CD4-positive, alpha-beta T cell treated with Interferon gamma for 1 hour (primary cell): ENCODE measurements around the gene NEK8.
"Not testable (repeated sequence)": the region's sequence is repeated elsewhere in the genome, so short reads cannot be mapped to it uniquely, and the experiment has no call there.

ENCODE experiments used
- DNase-seq: peaks from one replicate; pipeline ENCODE4 v3.0.0-alpha.2; 2020

NEK8 gene

DNA sequence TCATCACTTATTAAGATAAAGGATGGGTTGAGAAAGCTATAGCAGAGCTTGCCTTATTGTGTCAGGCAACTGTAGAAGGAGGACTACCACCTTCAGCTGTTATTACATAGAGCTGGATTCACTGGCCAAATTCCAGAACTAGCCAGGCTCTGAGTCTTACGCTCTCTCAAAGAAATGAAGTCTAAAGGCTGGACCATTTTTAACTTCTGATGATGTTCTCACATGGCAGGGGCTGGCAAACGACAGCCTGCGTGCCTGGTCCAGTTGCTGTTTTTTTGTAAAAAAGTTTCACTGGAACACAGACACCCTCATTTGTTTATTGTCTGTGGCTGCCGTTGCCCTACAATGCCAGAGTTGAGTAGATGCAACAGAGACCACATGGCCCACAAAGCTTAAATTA lies 36.5 kb downstream of the NEK8 start:
- DNase-seq: no peak

DNA sequence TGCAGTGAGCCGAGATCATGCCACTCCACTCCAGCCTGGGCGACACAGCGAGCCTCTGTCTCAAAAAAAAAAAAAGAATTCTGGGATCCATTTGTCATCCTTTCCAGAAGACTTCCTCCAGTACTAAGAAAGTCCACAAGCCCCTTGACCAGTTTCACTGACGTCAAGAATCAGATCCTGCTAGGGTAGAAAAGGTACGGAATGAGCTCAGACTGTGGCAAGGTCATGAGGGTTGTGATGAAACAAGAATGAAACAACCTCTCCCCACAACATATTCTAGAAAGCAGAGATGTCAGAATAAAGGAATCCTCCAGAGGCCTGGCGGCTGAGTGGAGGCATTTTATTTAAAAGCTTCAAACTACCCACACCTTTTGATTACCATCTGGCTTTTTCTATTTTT lies 45.1 kb downstream of the NEK8 start:
- DNase-seq: no peak

DNA sequence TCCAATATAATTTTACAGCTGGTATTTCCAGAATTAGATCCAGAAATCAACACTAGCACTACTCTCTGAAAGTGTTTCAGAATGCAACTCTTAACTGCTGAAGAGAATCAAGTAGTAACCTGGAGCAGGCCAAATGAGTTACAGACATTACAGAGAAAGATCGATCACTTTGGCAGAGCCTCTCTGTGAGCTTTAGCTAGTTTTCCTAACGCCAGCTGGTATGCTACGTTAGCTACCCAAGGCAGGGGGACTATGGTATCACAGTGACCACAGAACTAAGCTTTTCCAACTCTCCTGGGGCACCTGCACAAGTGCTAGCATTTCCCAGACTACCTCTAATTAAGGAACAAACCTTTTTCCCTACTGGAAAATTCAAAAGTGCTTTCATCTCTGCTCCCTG lies 45.6 kb downstream of the NEK8 start:
- no peak for DNase-seq

DNA sequence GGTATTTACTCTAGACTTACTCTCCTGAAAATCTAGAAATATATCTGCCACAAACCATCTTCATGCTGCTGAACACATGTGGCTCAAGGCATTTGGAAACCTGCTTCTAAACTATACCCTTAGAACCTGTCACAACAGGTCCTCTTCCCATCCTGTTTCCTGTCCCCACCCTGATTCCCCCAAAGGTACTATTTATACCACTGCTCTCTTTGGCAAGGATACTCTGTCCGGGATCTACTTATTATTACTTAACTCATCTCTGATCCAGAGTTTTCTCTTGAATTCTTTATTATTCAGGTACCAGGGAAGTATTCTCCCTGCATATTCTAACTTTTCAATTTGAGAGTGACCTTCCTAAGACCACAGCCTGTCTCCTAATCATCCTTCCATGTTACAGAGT lies 48.6 kb downstream of the NEK8 start:
- DNase-seq: no peak

DNA sequence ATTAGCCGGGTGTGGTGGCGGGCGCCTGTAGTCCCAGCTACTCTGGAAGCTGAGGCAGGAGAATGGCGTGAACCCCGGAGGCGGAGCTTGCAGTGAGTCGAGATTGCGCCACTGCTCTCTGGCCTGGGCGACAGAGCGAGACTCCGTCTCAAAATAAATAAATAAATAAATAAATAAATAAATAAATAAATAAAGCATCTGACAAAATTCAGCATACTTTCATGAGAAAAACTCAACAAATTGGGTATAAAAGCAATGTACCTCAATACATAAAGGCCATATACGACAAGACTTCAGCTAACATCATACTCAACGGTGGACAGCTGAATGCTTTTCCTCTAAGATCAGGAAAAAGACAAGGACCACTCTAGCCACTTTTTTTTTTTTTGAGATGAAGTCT lies 51.0 kb downstream of the NEK8 start:
- not testable (repeated sequence) for DNase-seq

DNA sequence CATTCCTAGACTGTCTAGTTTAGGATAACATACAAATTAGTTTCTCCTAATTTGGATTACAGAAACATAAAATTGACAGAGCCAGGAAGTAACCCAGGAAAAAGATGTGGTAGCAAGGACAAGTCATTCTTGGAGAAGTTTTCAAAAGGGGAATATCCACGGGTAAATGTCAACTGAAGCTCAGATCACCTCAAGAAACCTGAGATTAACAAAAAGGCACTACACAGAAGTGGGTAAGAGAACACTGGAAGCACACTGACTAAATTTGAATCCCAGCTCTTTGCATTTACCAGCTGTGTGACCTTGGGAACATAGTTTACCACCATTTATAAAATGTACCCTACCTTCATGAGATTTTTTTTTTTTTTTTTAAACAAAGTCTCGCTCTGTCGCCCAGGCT lies 54.6 kb downstream of the NEK8 start:
- no peak for DNase-seq

DNA sequence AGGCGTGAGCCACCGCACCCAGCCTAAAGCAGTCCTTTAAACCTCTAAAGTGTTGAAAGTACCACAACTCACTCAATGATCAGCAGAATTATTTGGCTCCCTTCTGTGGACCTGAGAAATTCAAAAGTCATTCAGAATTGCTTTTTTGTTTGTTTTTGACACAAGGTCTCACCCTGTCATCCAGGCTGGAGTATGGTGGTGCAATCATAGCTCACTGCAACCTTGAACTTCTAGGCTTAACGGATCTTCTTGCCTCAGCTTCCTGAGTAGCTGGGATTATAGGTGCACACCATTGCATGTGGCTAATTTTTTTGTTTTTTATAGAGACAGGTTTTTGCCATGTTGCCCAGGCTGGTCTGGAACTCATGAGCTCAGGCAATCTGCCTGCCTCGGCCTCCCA lies 59.5 kb downstream of the NEK8 start:
- no peak for DNase-seq
